ENCODE results near the gene C1orf50. TPM values are rescaled to one million over a fixed set of nuclear protein-coding genes. Genes with fewer than 3 reads are reported as not detected.

Gene C1orf50
- total and polyA plus RNA-seq, 4 donors, result 1.6 to 10.6 (median 6.1) TPM

- intact Hi-C loops (cut with DNase I), result no loop called here
- H3K27me3 ChIP-seq (ENCODE audit: control insufficient read depth in 1 of 2, insufficient read depth in 2 of 2, low read length in 1 of 2), result no peaks in the 10 kb centered on the region
- peak within 1 kb of the TSS in 1 of 2 donors; percentile 4 for H3K4me3 ChIP-seq (ENCODE audit: low read length in 2 of 2)
- H3K36me3 ChIP-seq (ENCODE audit: control insufficient read depth in 1 of 2, insufficient read depth in 2 of 2, low read length in 1 of 2), result no peaks in the 10 kb centered on the region
- 8 to 10% methylated on average over 51 to 54 of the region's 54 CpGs for WGBS, 2 donors
- H3K4me1 ChIP-seq (ENCODE audit: control insufficient read depth in 1 of 2, insufficient read depth in 2 of 2, low read length in 2 of 2), result no peaks in the 10 kb centered on the region
- peak; percentile 57 to 76 for DNase-seq
- H3K9me3 ChIP-seq (ENCODE audit: control insufficient read depth, low read length), result no peaks in the 10 kb centered on the region
- H3K27ac ChIP-seq (ENCODE audit: low read depth in 1 of 2, low read length in 2 of 2), result no peak within 1 kb of the TSS
- ATAC-seq (ENCODE audit: low FRiP score), result peak; percentile 56
These were observed 18.1 kb downstream of the C1orf50 start, which contains the start of gene TMEM269 for GRCh38 chr1:42784946-42785693. Gene TMEM269, plus strand, starts transcription at chr1:42784991. Its CDS starts 4,903 bp downstream, at chr1:42789894.

GRCh38 chr1:42786097-42786496 is 19.0 kb downstream of the C1orf50 start:
- H3K27ac ChIP-seq (ENCODE audit: low read depth in 1 of 2, low read length in 2 of 2), result no peak overlapping the region
- ATAC-seq (ENCODE audit: low FRiP score) (peak; percentile 22), DNase-seq (no peak)
- H3K27me3 ChIP-seq (ENCODE audit: control insufficient read depth in 1 of 2, insufficient read depth in 2 of 2, low read length in 1 of 2), result no peaks in the 10 kb centered on the region
- H3K9me3 ChIP-seq (ENCODE audit: control insufficient read depth, low read length), result no peaks in the 10 kb centered on the region
- intact Hi-C loops (cut with DNase I), result no loop called here
- no peaks in the 10 kb centered on the region for H3K4me1 ChIP-seq (ENCODE audit: control insufficient read depth in 1 of 2, insufficient read depth in 2 of 2, low read length in 2 of 2)
- no peaks in the 10 kb centered on the region for H3K36me3 ChIP-seq (ENCODE audit: control insufficient read depth in 1 of 2, insufficient read depth in 2 of 2, low read length in 1 of 2)
- no peak overlapping the region for H3K4me3 ChIP-seq (ENCODE audit: low read length in 2 of 2)
- WGBS, 2 donors, result 59 to 65% methylated on average over 5 of the region's 5 CpGs

GRCh38 chr1:42788021-42788420 is 21.0 kb downstream of the C1orf50 start:
- H3K27ac ChIP-seq (ENCODE audit: low read depth in 1 of 2, low read length in 2 of 2), result no peak overlapping the region
- H3K4me3 ChIP-seq (ENCODE audit: low read length in 2 of 2), result no peak overlapping the region
- ATAC-seq (ENCODE audit: low FRiP score), result no peak
- no peak for DNase-seq
- intact Hi-C loops (cut with DNase I), result no loop called here
- WGBS, 2 donors, result 98 to 100% methylated on average over 1 of the region's 1 CpG
- no peaks in the 10 kb centered on the region for H3K36me3 ChIP-seq (ENCODE audit: control insufficient read depth in 1 of 2, insufficient read depth in 2 of 2, low read length in 1 of 2)
- no peaks in the 10 kb centered on the region for H3K4me1 ChIP-seq (ENCODE audit: control insufficient read depth in 1 of 2, insufficient read depth in 2 of 2, low read length in 2 of 2)
- H3K9me3 ChIP-seq (ENCODE audit: control insufficient read depth, low read length), result no peaks in the 10 kb centered on the region
- H3K27me3 ChIP-seq (ENCODE audit: control insufficient read depth in 1 of 2, insufficient read depth in 2 of 2, low read length in 1 of 2), result no peaks in the 10 kb centered on the region

GRCh38 chr1:42793824-42794223 is 26.8 kb downstream of the C1orf50 start:
- Histone ChIP-seq H3K27ac (ENCODE audit: low read depth in 1 of 2, low read length in 2 of 2) (no peak overlapping the region), H3K4me1 (ENCODE audit: control insufficient read depth in 1 of 2, insufficient read depth in 2 of 2, low read length in 2 of 2) (no peaks in the 10 kb centered on the region), H3K36me3 (ENCODE audit: control insufficient read depth in 1 of 2, insufficient read depth in 2 of 2, low read length in 1 of 2) (no peaks in the 10 kb centered on the region), H3K9me3 (ENCODE audit: control insufficient read depth, low read length) (no peaks in the 10 kb centered on the region), H3K4me3 (ENCODE audit: low read length in 2 of 2) (no peak overlapping the region), H3K27me3 (ENCODE audit: control insufficient read depth in 1 of 2, insufficient read depth in 2 of 2, low read length in 1 of 2) (no peaks in the 10 kb centered on the region)
- 97 to 100% methylated on average over 1 to 2 of the region's 2 CpGs for WGBS, 2 donors
- ATAC-seq (ENCODE audit: low FRiP score), result peak; percentile 57
- intact Hi-C loops (cut with DNase I), result no loop called here
- DNase-seq, result no peak

GRCh38 chr1:42797414-42797813 is 30.4 kb downstream of the C1orf50 start:
- no peaks in the 10 kb centered on the region for H3K36me3 ChIP-seq (ENCODE audit: control insufficient read depth in 1 of 2, insufficient read depth in 2 of 2, low read length in 1 of 2)
- 77 to 86% methylated on average over 3 of the region's 3 CpGs for WGBS, 2 donors
- H3K4me1 ChIP-seq (ENCODE audit: control insufficient read depth in 1 of 2, insufficient read depth in 2 of 2, low read length in 2 of 2), result no peaks in the 10 kb centered on the region
- no peaks in the 10 kb centered on the region for H3K9me3 ChIP-seq (ENCODE audit: control insufficient read depth, low read length)
- no peak overlapping the region for H3K4me3 ChIP-seq (ENCODE audit: low read length in 2 of 2)
- H3K27ac ChIP-seq (ENCODE audit: low read depth in 1 of 2, low read length in 2 of 2), result no peak overlapping the region
- no peaks in the 10 kb centered on the region for H3K27me3 ChIP-seq (ENCODE audit: control insufficient read depth in 1 of 2, insufficient read depth in 2 of 2, low read length in 1 of 2)
- no peak for ATAC-seq (ENCODE audit: low FRiP score)
- no peak for DNase-seq
- intact Hi-C loops (cut with DNase I), result no loop called here

GRCh38 chr1:42797979-42798378 is 30.9 kb downstream of the C1orf50 start:
- intact Hi-C loops (cut with DNase I), result no loop called here
- no peaks in the 10 kb centered on the region for H3K9me3 ChIP-seq (ENCODE audit: control insufficient read depth, low read length)
- DNase-seq (no peak), ATAC-seq (ENCODE audit: low FRiP score) (no peak)
- no peaks in the 10 kb centered on the region for H3K36me3 ChIP-seq (ENCODE audit: control insufficient read depth in 1 of 2, insufficient read depth in 2 of 2, low read length in 1 of 2)
- 87 to 89% methylated on average over 5 of the region's 5 CpGs for WGBS, 2 donors
- no peaks in the 10 kb centered on the region for H3K27me3 ChIP-seq (ENCODE audit: control insufficient read depth in 1 of 2, insufficient read depth in 2 of 2, low read length in 1 of 2)
- no peak overlapping the region for H3K4me3 ChIP-seq (ENCODE audit: low read length in 2 of 2)
- H3K27ac ChIP-seq (ENCODE audit: low read depth in 1 of 2, low read length in 2 of 2), result no peak overlapping the region
- H3K4me1 ChIP-seq (ENCODE audit: control insufficient read depth in 1 of 2, insufficient read depth in 2 of 2, low read length in 2 of 2), result no peaks in the 10 kb centered on the region

GRCh38 chr1:42801832-42802473 is 34.9 kb downstream of the C1orf50 start:
- Histone ChIP-seq H3K27ac (ENCODE audit: low read depth in 1 of 2, low read length in 2 of 2) (no peak overlapping the region), H3K4me3 (ENCODE audit: low read length in 2 of 2) (no peak overlapping the region), H3K4me1 (ENCODE audit: control insufficient read depth in 1 of 2, insufficient read depth in 2 of 2, low read length in 2 of 2) (no peaks in the 10 kb centered on the region), H3K36me3 (ENCODE audit: control insufficient read depth in 1 of 2, insufficient read depth in 2 of 2, low read length in 1 of 2) (no peaks in the 10 kb centered on the region), H3K27me3 (ENCODE audit: control insufficient read depth in 1 of 2, insufficient read depth in 2 of 2, low read length in 1 of 2) (no peaks in the 10 kb centered on the region), H3K9me3 (ENCODE audit: control insufficient read depth, low read length) (no peaks in the 10 kb centered on the region)
- ATAC-seq (ENCODE audit: low FRiP score) (peak; percentile 54), DNase-seq (no peak)
- WGBS, 2 donors, result 83% methylated on average over 8 of the region's 8 CpGs
- intact Hi-C loops (cut with DNase I), result no loop called here

GRCh38 chr1:42806171-42806570 is 39.1 kb downstream of the C1orf50 start:
- Histone ChIP-seq H3K27ac (ENCODE audit: low read depth in 1 of 2, low read length in 2 of 2) (no peak overlapping the region), H3K9me3 (ENCODE audit: control insufficient read depth, low read length) (no peaks in the 10 kb centered on the region), H3K4me1 (ENCODE audit: control insufficient read depth in 1 of 2, insufficient read depth in 2 of 2, low read length in 2 of 2) (no peaks in the 10 kb centered on the region), H3K4me3 (ENCODE audit: low read length in 2 of 2) (no peak overlapping the region), H3K36me3 (ENCODE audit: control insufficient read depth in 1 of 2, insufficient read depth in 2 of 2, low read length in 1 of 2) (no peaks in the 10 kb centered on the region), H3K27me3 (ENCODE audit: control insufficient read depth in 1 of 2, insufficient read depth in 2 of 2, low read length in 1 of 2) (no peaks in the 10 kb centered on the region)
- DNase-seq (no peak), ATAC-seq (ENCODE audit: low FRiP score) (no peak)
- intact Hi-C loops (cut with DNase I), result no loop called here

- H3K4me3 ChIP-seq (ENCODE audit: low read length in 2 of 2), result no peak overlapping the region
- no peaks in the 10 kb centered on the region for H3K4me1 ChIP-seq (ENCODE audit: control insufficient read depth in 1 of 2, insufficient read depth in 2 of 2, low read length in 2 of 2)
- H3K27me3 ChIP-seq (ENCODE audit: control insufficient read depth in 1 of 2, insufficient read depth in 2 of 2, low read length in 1 of 2), result no peaks in the 10 kb centered on the region
- no peaks in the 10 kb centered on the region for H3K9me3 ChIP-seq (ENCODE audit: control insufficient read depth, low read length)
- no peaks in the 10 kb centered on the region for H3K36me3 ChIP-seq (ENCODE audit: control insufficient read depth in 1 of 2, insufficient read depth in 2 of 2, low read length in 1 of 2)
- DNase-seq (no peak), ATAC-seq (ENCODE audit: low FRiP score) (no peak)
- no peak overlapping the region for H3K27ac ChIP-seq (ENCODE audit: low read depth in 1 of 2, low read length in 2 of 2)
- WGBS, 2 donors, result 84 to 88% methylated on average over 5 of the region's 5 CpGs
- intact Hi-C loops (cut with DNase I), result no loop called here
These were observed 39.5 kb downstream of the C1orf50 start for GRCh38 chr1:42806593-42806992.
